Natural killer cell (primary cell): ENCODE measurements around the gene SCMH1. TPM values are rescaled to one million over a fixed set of nuclear protein-coding genes. Genes with fewer than 3 reads are reported as not detected.

Experiments used
- ATAC-seq, 3 donors: fragments of 150-1000 bp in 2 of 3; fragments of 200-7000 bp in 1 of 3; cut with Tn5 transposase; 1 replicate in 1 of 3; 2 replicates in 2 of 3; pipeline ENCODE4 v1.10.0; 2021; ENCODE audit warnings: mild to moderate bottlenecking in 2 of 3, moderate library complexity in 2 of 3
- DNase-seq, 2 donors: peaks; one replicate each; pipeline versions ENCODE4 v3.0.0 to v3.0.0-alpha.2; 2013 to 2021; ENCODE audit warnings: mixed read lengths in 1 of 2
- H3K27ac ChIP-seq: one replicate; pipeline ENCODE4 v1.5.1; 2013; ENCODE audit warnings: mild to moderate bottlenecking, low read length
- H3K27me3 ChIP-seq: one replicate; pipeline ENCODE4 v1.6.1; 2013; ENCODE audit warnings: low read length; ENCODE audit not compliant: control insufficient read depth, insufficient read depth
- H3K36me3 ChIP-seq: one replicate; pipeline ENCODE4 v1.6.1; 2013; ENCODE audit warnings: low read length; ENCODE audit not compliant: control insufficient read depth, insufficient read depth
- H3K4me1 ChIP-seq: one replicate; pipeline ENCODE4 v1.6.1; 2013; ENCODE audit warnings: low read length; ENCODE audit not compliant: control insufficient read depth, insufficient read depth
- H3K4me3 ChIP-seq: one replicate; pipeline ENCODE4 v1.5.1; 2013; ENCODE audit warnings: low read length
- H3K9me3 ChIP-seq: one replicate; pipeline ENCODE4 v1.6.1; 2013; ENCODE audit warnings: low read length; ENCODE audit not compliant: control insufficient read depth, insufficient read depth
- H3K27ac Mint-ChIP-seq, 2 donors: one replicate each; pipeline ENCODE4 v1.8.0; 2022; ENCODE audit warnings: mild to moderate bottlenecking in 2 of 2, mixed read lengths in 2 of 2, moderate library complexity in 1 of 2
- H3K27me3 Mint-ChIP-seq, 2 donors: one replicate each; pipeline ENCODE4 v1.8.0; 2022; ENCODE audit warnings: low read depth in 2 of 2, mixed read lengths in 2 of 2
- H3K36me3 Mint-ChIP-seq: one replicate; pipeline ENCODE4 v1.8.0; 2022; ENCODE audit warnings: mixed read lengths
- H3K4me1 Mint-ChIP-seq, 2 donors: one replicate each; pipeline ENCODE4 v1.8.0; 2022; ENCODE audit warnings: mixed read lengths in 2 of 2
- H3K4me3 Mint-ChIP-seq: one replicate; pipeline ENCODE4 v1.8.0; 2022; ENCODE audit warnings: mild to moderate bottlenecking, moderate library complexity, mixed read lengths
- H3K9me3 Mint-ChIP-seq, 2 donors: one replicate each; pipeline ENCODE4 v1.8.0; 2022; ENCODE audit warnings: mixed read lengths in 2 of 2
- CTCF ChIP-seq: fragments of 200-600 bp; IDR thresholded peaks from one replicate; pipeline ENCODE4 v1.8.0; 2022; ENCODE audit warnings: antibody characterized with exemption
- WGBS: methylation state at CpG from one replicate; pipeline ENCODE4 v1.1.7; 2013; ENCODE audit warnings: missing lambda C conversion rate; ENCODE audit not compliant: insufficient coverage; 5-methylcytosine and 5-hydroxymethylcytosine counted together
- intact Hi-C: fragments of 100-400 bp; cut with micrococcal nuclease; formaldehyde crosslinking; loops from one replicate; pipeline ENCODE4 v1.14.2; 2022
- total RNA-seq, 4 donors: library from RNA; stranded (reverse); fragments of 120-200 nt in 1 of 4; gene quantifications; one replicate each; pipeline versions ENCODE4 v1.2.3 to v1.2.4, GENCODE V29; 2013 to 2022

Gene SCMH1
- total RNA-seq, 3 donors from 2014 or later (not counting 1 experiment from before 2014, with no cell fraction given): 8.3 to 10.2 (median 9.1) TPM

GRCh38 chr1:41226815-41227434, 15.2 kb downstream of the SCMH1 start:
- intact Hi-C loops: no loop called here
- H3K4me1 ChIP-seq: no peaks in the 10 kb centered on the region
- Mint-ChIP-seq H3K27me3 (no peaks in the 10 kb centered on the region), H3K4me3 (no peak overlapping the region), H3K4me1 (peaks cover 0 to 10% of the 10 kb centered on the region in 2 donors), H3K9me3 (no peaks in the 10 kb centered on the region), H3K27ac (no peak overlapping the region), H3K36me3 (no peaks in the 10 kb centered on the region)
- H3K36me3 ChIP-seq: no peaks in the 10 kb centered on the region
- ATAC-seq (no peak), DNase-seq (no peak)
- no peak overlapping the region for H3K27ac ChIP-seq
- H3K4me3 ChIP-seq: no peak overlapping the region
- TF ChIP-seq CTCF: no peak
- H3K27me3 ChIP-seq: no peaks in the 10 kb centered on the region
- H3K9me3 ChIP-seq: no peaks in the 10 kb centered on the region
- WGBS: 87% methylated on average over 2 of the region's 3 CpGs

- no peak for TF ChIP-seq CTCF
- intact Hi-C loops: no loop called here
- no peak for DNase-seq
- Histone ChIP-seq H3K9me3 (no peaks in the 10 kb centered on the region), H3K27ac (no peak overlapping the region), H3K36me3 (no peaks in the 10 kb centered on the region), H3K27me3 (no peaks in the 10 kb centered on the region), H3K4me1 (no peaks in the 10 kb centered on the region), H3K4me3 (no peak overlapping the region)
- H3K4me1 Mint-ChIP-seq: peaks cover 0 to 10% of the 10 kb centered on the region in 2 donors
- no peaks in the 10 kb centered on the region for H3K36me3 Mint-ChIP-seq
- ATAC-seq: no peak
- H3K4me3 Mint-ChIP-seq: no peak overlapping the region
- WGBS: 94% methylated on average over 3 of the region's 3 CpGs
- H3K9me3 Mint-ChIP-seq: no peaks in the 10 kb centered on the region
- H3K27me3 Mint-ChIP-seq: no peaks in the 10 kb centered on the region
- no peak overlapping the region for H3K27ac Mint-ChIP-seq
These were observed 16.6 kb downstream of the SCMH1 start for GRCh38 chr1:41225495-41225894.

- no peak overlapping the region for H3K4me3 Mint-ChIP-seq
- H3K36me3 ChIP-seq: no peaks in the 10 kb centered on the region
- peaks cover 5% of the 10 kb centered on the region for H3K9me3 ChIP-seq
- H3K27me3 Mint-ChIP-seq: no peaks in the 10 kb centered on the region
- TF ChIP-seq CTCF: no peak
- ATAC-seq: no peak
- no peaks in the 10 kb centered on the region for H3K27me3 ChIP-seq
- peaks cover 0 to 6% of the 10 kb centered on the region in 2 donors for H3K4me1 Mint-ChIP-seq
- peaks cover under 1% of the 10 kb centered on the region for H3K36me3 Mint-ChIP-seq
- no peak for DNase-seq
- no peaks in the 10 kb centered on the region for H3K9me3 Mint-ChIP-seq
- no peak overlapping the region for H3K27ac ChIP-seq
- H3K4me1 ChIP-seq: no peaks in the 10 kb centered on the region
- H3K4me3 ChIP-seq: no peak overlapping the region
- intact Hi-C loops: no loop called here
- H3K27ac Mint-ChIP-seq: no peak overlapping the region
- 79% methylated on average over 2 of the region's 2 CpGs for WGBS
These were observed 19.6 kb downstream of the SCMH1 start for GRCh38 chr1:41222496-41222895.

- Histone ChIP-seq H3K27me3 (no peaks in the 10 kb centered on the region), H3K36me3 (no peaks in the 10 kb centered on the region), H3K27ac (no peak overlapping the region), H3K4me1 (no peaks in the 10 kb centered on the region), H3K9me3 (peaks cover 5% of the 10 kb centered on the region), H3K4me3 (no peak overlapping the region)
- H3K27me3 Mint-ChIP-seq: no peaks in the 10 kb centered on the region
- no peak overlapping the region for H3K4me3 Mint-ChIP-seq
- intact Hi-C loops: no loop called here
- peaks cover 0 to 4% of the 10 kb centered on the region in 2 donors for H3K4me1 Mint-ChIP-seq
- H3K27ac Mint-ChIP-seq: no peak overlapping the region
- no peak for ATAC-seq
- DNase-seq: no peak
- TF ChIP-seq CTCF: no peak
- peaks cover 5% of the 10 kb centered on the region for H3K36me3 Mint-ChIP-seq
- H3K9me3 Mint-ChIP-seq: no peaks in the 10 kb centered on the region
These were observed 20.1 kb downstream of the SCMH1 start for GRCh38 chr1:41221995-41222394.
